ENCODE results near the gene TMEM190.
A peak's percentile ranks its signal among the peaks of the same experiment; 100 is the strongest.

TMEM190 gene

DNA sequence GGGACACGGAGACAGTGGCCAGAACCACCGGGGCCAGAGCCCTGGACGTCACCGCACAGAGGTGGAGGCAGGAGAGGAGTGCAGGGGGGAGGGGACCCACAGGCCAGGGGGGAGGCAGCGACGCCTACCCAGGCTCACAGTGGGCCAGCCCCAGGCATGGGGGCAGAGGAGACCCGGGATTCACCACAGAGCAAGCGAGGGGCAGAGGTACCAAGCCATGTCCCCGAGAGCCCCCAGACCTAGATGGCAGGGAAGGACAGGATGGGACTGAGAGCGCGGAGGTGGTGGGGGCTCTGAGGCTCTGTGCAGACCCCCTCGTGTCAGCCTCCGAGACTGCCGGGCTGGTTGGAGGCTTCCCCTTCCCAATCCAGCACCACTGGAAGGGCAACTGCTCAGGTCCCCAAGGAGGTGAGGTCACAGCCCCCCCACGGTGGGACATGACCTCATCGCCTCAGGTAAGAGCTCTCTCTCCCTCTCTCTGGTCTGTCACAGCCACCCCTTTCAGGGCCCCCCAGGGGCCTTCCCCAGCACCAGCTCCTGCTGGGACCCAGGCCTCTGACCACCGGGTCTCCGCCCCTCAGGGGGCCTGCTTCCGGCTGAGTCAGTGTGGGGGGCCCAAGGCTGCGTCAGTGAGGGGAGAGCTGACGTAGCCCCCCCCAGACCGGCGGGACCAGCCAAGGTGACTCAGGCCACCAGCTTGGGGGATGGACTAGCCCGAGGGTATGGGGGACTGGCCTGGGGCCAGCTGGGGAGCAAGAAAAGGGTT, 4.1 kb upstream of the TMEM190 start:
- Mint-ChIP-seq H3K36me3 (peaks cover 2% of the 10 kb centered on the region), H3K27ac (no peak overlapping the region), H3K27me3 (peaks cover 41% of the 10 kb centered on the region), H3K4me3 (no peak overlapping the region), H3K4me1 (peaks cover 14% of the 10 kb centered on the region), H3K9me3 (no peaks in the 10 kb centered on the region)
- ATAC-seq (ENCODE audit: low read depth) (no peak), DNase-seq (ENCODE audit: low spot score in 2 of 2) (no peak)

DNA sequence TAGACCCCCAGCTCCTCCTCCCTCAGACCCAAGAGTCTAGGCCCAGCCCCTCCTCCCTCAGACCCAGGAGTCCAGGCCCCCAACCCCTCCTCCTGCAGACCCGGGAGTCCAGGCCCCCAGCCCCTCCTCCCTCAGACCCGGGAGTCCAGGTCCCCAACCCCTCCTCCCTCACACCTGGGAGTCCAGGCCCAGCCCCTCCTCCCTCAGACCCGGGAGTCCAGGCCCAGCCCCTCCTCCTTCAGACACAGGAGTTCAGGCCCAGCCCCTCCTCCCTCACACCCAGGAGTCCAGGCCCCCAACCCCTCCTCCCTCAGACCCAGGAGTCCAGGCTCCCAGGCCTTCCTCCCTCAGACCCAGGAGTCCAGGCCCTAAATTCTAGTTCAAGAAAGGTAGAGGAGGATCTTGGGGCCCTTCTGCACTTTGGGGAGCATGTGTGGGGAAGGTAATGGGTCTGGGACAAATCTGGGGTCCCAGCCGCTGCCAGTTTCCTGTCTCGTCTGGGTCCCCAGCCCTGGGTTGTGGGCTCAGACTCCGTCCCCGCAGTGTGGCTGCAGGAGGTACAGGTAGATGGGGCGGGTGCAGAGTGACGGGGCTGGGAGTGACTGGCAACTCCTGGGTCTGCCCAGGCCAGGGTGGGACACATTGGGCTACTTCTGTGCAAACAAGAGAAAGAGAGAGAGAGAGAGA, 3.2 kb upstream of the TMEM190 start:
- Mint-ChIP-seq H3K4me1 (peaks cover 14% of the 10 kb centered on the region), H3K4me3 (no peak overlapping the region), H3K27me3 (peaks cover 41% of the 10 kb centered on the region), H3K9me3 (no peaks in the 10 kb centered on the region), H3K36me3 (peaks cover 2% of the 10 kb centered on the region), H3K27ac (no peak overlapping the region)
- DNase-seq (ENCODE audit: low spot score in 2 of 2) (peak in 1 of 2 donors; percentile 15), ATAC-seq (ENCODE audit: low read depth) (no peak)

DNA sequence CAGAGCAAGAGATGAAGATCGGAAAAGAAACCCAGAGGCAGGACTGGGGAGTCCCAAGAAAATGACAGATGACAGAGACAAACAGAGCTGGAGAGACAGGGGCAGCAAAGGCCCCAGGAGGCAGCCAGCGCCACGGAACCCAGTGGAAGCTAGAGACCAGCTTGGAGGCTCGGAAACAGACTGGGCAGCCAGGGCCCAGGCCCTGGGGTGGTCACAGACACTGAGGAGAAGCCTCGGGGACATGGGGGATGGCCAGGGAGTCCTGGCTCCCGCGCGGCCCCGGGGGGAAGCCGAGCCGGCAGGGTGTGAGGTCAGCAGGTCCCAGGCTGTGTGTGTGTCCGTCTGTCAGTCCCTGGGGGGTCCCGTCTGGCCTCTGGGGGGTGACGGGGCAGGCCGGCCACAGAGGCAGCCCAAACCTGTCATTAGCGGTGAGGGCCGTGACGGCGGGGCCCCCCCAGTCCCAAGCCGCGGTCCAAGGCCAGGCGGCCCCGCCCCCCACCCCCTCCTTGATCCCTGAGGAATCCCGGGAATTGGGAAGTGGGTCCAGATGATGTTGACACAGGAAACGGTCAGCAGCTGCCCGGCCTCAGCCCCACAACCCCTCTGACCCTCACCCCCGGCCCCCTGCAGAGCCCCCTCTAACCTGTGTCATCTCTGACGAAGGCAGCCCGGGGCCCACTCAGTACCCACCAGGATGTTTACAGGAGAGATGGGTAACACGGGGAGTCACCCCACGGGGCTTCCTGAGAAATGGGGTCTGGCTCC, 2.5 kb upstream of the TMEM190 start:
- Mint-ChIP-seq H3K27me3 (peaks cover 36% of the 10 kb centered on the region), H3K4me1 (peaks cover 14% of the 10 kb centered on the region), H3K9me3 (no peaks in the 10 kb centered on the region), H3K4me3 (no peak overlapping the region), H3K36me3 (peaks cover 2% of the 10 kb centered on the region), H3K27ac (no peak overlapping the region)
- DNase-seq (ENCODE audit: low spot score in 2 of 2), result peak in 1 of 2 donors; percentile 18
- ATAC-seq (ENCODE audit: low read depth), result no peak

DNA sequence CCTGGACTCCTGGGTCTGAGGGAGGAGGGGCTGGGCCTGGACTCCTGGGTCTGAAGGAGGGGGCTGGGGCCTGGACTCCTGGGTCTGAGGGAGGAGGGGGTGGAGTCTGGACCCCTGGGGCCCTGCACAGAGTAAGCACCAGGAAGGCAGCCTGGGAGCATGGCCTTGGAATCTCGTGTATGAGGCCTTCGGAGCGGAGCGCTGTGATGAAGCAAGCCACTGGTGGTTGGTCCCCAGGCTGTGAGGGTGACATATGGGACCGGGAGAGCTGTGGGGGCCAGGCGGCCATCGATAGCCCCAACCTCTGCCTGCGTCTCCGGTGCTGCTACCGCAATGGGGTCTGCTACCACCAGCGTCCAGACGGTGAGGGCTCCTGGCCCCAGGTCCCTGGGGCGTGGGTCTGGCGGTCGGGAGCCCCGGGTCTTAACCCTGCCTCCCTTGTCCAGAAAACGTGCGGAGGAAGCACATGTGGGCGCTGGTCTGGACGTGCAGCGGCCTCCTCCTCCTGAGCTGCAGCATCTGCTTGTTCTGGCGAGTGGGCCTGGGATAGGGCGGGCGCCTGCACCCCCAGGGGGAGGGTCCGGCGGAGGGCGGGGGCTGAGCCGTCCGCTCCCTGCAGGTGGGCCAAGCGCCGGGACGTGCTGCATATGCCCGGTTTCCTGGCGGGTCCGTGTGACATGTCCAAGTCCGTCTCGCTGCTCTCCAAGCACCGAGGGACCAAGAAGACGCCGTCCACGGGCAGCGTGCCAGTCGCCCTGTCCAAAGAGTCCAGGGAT, 918 bp downstream of the TMEM190 start:
- H3K9me3 Mint-ChIP-seq, result no peaks in the 10 kb centered on the region
- ATAC-seq (ENCODE audit: low read depth), result no peak

DNA sequence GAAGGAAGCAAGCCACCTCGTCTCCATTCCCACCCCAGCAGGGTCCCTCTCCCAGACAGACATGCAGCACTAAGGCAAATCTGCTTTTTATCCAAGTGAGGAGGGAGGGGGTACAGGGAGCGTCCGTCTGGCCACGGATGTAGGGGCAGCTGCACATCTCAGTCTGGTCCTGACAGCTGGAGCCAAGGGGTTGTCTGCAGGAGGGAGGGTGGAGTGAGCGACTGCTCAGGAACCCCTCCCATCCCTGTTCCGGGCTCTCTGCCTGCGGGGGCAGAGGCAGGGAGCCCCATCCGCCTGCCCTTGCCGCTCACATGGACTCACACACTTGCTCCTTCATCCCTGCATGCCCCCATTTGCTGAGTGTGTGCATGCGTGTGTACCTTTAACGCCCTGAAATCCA, 2.5 kb downstream of the TMEM190 start:
- Mint-ChIP-seq H3K36me3 (peaks cover 8% of the 10 kb centered on the region), H3K9me3 (no peaks in the 10 kb centered on the region), H3K4me1 (peaks cover 13% of the 10 kb centered on the region), H3K27me3 (peaks cover 11% of the 10 kb centered on the region), H3K27ac (no peak overlapping the region), H3K4me3 (no peak overlapping the region)
- ATAC-seq (ENCODE audit: low read depth) (no peak), DNase-seq (ENCODE audit: low spot score in 2 of 2) (no peak)

More for the DNA sequence above, 918 bp downstream of the TMEM190 start:
- Mint-ChIP-seq H3K27me3 (peaks cover 18% of the 10 kb centered on the region), H3K36me3 (peaks cover 8% of the 10 kb centered on the region), H3K27ac (no peak overlapping the region), H3K4me1 (peaks cover 13% of the 10 kb centered on the region), H3K4me3 (no peak overlapping the region)
- no peak for DNase-seq (ENCODE audit: low spot score in 2 of 2)

DNA sequence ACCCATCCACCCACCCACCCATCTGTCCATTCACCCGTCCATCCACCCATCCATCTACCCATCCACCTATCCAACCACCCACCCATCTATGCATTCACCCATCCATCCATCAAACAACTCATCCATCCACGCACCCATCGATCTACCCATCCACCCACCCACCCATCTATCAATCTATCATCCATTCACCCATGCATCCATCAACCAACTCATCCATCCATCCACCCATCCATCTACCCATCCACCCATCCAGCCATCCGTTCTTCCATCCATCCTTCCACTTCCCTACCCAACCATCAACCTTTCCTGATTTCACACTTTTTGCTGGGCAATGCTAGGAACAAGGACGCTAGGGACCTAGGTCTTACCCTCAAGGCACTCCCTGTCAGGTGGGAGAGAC, 5.4 kb downstream of the TMEM190 start:
- DNase-seq (ENCODE audit: low spot score in 2 of 2) (no peak), ATAC-seq (ENCODE audit: low read depth) (no peak)
- Mint-ChIP-seq H3K4me3 (peak overlapping the region; percentile 84), H3K36me3 (peaks cover 10% of the 10 kb centered on the region), H3K27ac (no peak overlapping the region), H3K9me3 (no peaks in the 10 kb centered on the region), H3K27me3 (peaks cover 2% of the 10 kb centered on the region), H3K4me1 (peaks cover 27% of the 10 kb centered on the region)

DNA sequence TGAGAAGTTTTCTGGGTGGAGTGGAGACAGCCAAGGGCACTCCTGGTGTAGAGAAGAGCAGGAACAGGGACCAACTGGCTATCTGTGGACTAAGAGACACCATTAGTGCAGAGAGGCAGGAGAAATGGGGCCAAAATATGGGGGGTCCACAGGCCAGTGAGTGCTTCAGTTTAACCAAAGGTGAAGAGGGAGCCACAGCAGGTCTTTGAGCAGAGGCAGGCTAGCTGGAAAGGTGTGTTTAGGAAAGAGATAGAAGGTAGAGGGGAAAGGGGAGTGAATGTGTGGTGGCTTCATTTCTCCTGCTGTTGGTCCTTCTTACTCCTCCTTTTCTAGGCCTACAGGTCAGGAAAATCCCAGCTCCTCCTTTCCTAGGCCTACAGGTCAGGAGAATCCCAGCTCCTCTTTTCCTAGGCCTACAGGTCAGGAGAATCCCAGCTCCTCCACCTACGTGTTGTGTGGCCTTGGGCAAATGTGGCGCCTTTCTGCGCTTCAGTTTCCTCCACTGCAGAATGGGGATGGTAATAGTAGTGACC, 6.0 kb downstream of the TMEM190 start:
- no peak for DNase-seq (ENCODE audit: low spot score in 2 of 2)
- Mint-ChIP-seq H3K27me3 (peaks cover 2% of the 10 kb centered on the region), H3K36me3 (peaks cover 10% of the 10 kb centered on the region), H3K27ac (no peak overlapping the region), H3K9me3 (no peaks in the 10 kb centered on the region), H3K4me3 (peak overlapping the region; percentile 84), H3K4me1 (peaks cover 30% of the 10 kb centered on the region)
- ATAC-seq (ENCODE audit: low read depth), result no peak

DNA sequence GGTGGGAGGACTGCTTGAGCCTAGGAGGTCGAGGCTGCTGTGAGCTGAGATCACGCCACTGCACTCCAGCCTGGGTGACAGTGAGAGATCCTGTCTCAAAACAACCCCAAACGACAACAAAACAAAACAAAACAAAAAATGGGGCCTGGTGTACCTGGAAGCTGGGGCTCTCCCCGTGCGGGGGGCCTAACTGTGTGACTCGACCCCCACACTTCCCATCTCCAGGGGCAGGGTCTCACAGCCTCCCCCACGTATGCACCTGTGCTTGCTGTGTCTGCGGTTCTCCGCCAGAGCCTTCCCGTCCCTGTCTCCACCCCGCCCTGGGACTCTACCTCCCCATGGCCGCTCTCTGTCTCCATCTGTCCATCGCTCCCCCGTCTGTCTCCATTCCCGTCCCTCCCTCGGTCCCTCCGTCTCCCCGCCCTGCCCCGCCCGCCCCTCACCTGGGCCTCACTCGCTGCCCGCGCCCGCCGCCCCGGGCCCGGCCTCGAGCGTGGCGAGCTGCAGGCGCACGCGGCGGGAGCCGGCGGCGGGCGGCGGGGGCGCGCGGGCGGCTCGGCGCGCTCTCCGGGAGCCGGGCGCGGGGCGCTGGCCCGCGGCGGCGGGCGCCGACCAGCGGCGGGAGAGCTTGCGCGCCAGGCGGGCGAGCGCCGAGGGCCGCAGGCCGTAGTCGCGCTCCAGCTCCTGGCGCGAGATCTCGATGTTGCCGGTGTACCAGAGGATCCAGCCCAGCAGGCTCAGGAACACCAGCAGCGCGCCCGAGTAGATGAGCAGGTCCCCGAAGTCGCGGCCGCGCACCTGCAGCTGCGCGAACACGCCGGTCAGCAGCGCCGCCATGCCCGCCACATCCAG, 6.9 kb downstream of the TMEM190 start:
- H3K4me1 Mint-ChIP-seq, result peaks cover 36% of the 10 kb centered on the region
- H3K9me3 Mint-ChIP-seq, result no peaks in the 10 kb centered on the region
- H3K4me3 Mint-ChIP-seq, result peak overlapping the region; percentile 84
- ATAC-seq (ENCODE audit: low read depth) (peak; percentile 9), DNase-seq (ENCODE audit: low spot score in 2 of 2) (no peak)
- H3K27me3 Mint-ChIP-seq, result no peaks in the 10 kb centered on the region
- peak overlapping the region; percentile 55 for H3K27ac Mint-ChIP-seq
- H3K36me3 Mint-ChIP-seq, result peaks cover 10% of the 10 kb centered on the region

DNA sequence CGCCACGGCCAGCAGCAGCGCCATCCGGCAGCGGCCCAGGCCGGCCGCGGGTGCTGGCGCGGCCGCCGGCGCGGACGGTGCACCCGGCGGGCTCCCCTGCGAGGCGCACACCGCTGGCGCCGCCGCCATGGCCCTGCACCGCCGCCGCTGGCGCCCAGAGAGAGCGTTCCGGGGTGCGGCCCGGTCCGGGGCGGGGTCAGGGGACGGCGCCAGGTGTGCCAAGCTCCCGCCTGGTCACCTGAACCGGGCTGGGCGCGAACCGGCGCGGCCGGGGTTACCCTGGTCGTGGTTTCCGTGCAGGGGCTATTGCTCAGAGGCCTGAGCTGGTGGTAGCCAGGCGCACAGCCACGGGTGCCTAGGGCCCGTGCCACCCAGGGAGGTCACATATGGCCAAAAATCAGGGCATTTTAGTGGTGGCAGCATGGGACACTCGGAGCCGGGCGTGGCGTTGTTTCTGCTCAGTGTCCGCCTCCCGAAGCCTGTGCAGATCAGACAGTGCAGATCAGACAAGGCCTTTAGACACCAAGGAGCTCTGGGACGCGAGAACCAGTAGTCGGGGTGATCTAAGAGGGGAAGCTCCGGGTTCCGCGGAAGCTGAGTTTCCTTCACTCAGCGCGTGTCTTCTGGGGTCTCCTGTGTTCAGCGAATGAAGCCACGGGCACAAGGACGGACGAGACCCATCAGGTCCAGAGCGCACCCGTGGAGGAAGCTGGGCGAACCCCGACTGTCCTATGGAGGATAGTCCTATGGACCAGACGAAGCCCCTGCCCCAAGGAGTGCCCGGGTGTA, 7.7 kb downstream of the TMEM190 start, which contains the start of gene TMEM238:
Gene TMEM238 (minus strand): TSS at position 162 of the 789 bp plus-strand sequence. CDS start 33 bp downstream, at position 129.
- peak; percentile 12 for ATAC-seq (ENCODE audit: low read depth)
- Mint-ChIP-seq H3K9me3 (no peaks in the 10 kb centered on the region), H3K4me1 (peaks cover 41% of the 10 kb centered on the region), H3K36me3 (peaks cover 11% of the 10 kb centered on the region), H3K27me3 (no peaks in the 10 kb centered on the region), H3K4me3 (peak within 1 kb of the TSS; percentile 100), H3K27ac (peak within 1 kb of the TSS; percentile 98)
- DNase-seq (ENCODE audit: low spot score in 2 of 2), result peak in 1 of 2 donors; percentile 68

DNA sequence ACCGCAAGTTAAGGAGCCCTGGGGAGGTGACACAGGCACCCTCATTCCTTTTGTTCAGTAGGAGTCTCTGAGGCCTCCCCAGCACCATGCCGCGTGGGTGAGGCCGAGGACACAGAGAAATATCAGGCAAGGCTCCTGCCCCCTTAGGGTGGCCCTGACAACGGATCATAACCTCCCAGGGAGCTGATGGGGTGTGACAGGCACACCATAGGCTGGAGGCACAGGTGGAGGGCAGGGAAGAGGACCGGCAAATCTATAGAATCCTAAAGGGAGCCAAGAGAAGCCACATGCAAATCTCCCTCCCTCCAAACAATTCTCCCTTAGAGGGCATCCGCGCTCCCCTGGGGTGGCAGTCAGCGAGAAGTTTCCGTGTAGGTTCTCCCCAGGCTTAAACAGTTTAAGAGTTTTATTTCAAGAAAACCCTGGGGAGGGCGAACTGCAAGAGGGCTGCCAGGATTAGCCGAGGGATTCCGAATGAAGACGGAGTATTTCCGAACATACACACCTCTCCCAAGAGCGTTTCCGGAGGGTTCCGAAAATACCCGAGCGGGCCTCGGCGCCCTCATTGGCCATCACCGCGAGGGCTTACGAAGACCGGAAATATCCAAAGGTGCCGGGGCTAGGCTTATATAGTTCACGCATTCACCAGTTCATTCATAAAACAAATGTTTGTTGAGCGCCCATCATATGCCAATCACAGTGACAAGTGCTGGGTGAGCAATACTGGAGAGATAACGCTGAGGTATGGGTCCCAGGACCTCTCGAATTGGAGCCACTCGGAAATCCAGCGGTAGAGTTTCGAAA, 8.5 kb downstream of the TMEM190 start:
- H3K4me3 Mint-ChIP-seq, result peak overlapping the region; percentile 100
- ATAC-seq (ENCODE audit: low read depth) (peak; percentile 66), DNase-seq (ENCODE audit: low spot score in 2 of 2) (peak; percentile 87 to 89)
- no peaks in the 10 kb centered on the region for H3K27me3 Mint-ChIP-seq
- peaks cover 47% of the 10 kb centered on the region for H3K4me1 Mint-ChIP-seq
- peak overlapping the region; percentile 98 for H3K27ac Mint-ChIP-seq
- no peaks in the 10 kb centered on the region for H3K9me3 Mint-ChIP-seq
- peaks cover 13% of the 10 kb centered on the region for H3K36me3 Mint-ChIP-seq

DNA sequence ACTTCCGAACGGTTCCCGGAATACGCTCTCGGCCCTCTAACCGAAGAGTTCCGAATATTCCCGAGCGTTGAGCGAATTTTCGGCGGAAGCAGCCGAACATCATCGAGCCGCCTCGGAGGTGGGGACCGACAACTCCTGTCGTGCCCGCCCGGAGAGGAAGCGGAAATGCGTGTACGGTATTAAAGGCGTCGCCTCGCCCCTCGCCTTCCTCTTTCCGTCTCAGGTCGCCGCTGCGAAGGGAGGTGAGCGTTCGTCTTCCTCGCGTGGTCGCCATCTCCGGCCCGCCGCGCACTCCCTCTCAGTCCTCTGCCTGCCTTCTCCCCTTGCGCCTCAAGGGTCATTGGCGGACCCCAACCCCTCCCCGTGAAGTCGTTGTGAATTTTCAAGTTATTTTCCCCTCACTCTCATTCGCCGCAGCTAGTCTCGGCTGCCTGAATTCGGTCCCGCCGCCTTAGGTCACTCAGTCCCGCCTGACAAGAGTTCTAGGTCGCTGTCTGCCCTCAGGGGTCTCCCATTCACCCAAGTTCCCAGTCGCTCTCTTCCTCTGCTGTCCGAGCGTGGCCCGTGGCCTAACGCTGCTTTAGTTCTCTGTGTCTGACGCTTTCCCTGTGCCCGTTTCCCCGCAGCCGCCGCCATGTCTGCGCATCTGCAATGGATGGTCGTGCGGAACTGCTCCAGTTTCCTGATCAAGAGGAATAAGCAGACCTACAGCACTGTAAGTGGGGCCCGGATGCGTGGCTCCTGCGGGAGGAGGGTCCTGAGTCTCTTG, 9.3 kb downstream of the TMEM190 start, which contains the start of gene RPL28:
Gene RPL28 (plus strand): TSS at position 209 of the 769 bp plus-strand sequence. CDS start 426 bp downstream, at position 635.
- Mint-ChIP-seq H3K27ac (peak within 1 kb of the TSS; percentile 98), H3K4me1 (peaks cover 53% of the 10 kb centered on the region), H3K4me3 (peak within 1 kb of the TSS; percentile 100), H3K36me3 (peaks cover 18% of the 10 kb centered on the region), H3K27me3 (no peaks in the 10 kb centered on the region), H3K9me3 (no peaks in the 10 kb centered on the region)
- DNase-seq (ENCODE audit: low spot score in 2 of 2) (peak; percentile 98), ATAC-seq (ENCODE audit: low read depth) (peak; percentile 78)
